ENCODE measurements around the gene APOBEC4. TPM values are rescaled to one million over a fixed set of nuclear protein-coding genes. Genes with fewer than 3 reads are reported as not detected.

Gene APOBEC4
- total RNA-seq, 1 experiment from 2014 or later: not detected

- in situ Hi-C loops (cut with HindIII; ENCODE audit: low pct_unique_long_range_greater_than_20kb, low sequenced_read_pairs) (no loop called here), intact Hi-C loops (cut with micrococcal nuclease; ENCODE audit: unreplicated experiment) (no loop called here)
- TF ChIP-seq TCF7L2 (IDR thresholded peaks at IDR 0.05; ENCODE audit: low read depth, low read length): no peak
- no peak for TF ChIP-seq POLR2AphosphoS5 (IDR thresholded peaks at IDR 0.05; ENCODE audit: low read depth, low read length)
- no peak for TF ChIP-seq SIN3A (IDR thresholded peaks at IDR 0.05; ENCODE audit: borderline replicate concordance, insufficient read depth, low read depth, low read length)
- TF ChIP-seq CTCF (IDR thresholded peaks at IDR 0.05): no peak
- TF ChIP-seq REST (IDR thresholded peaks at IDR 0.05; ENCODE audit: insufficient read depth in 1 of 2, low read depth in 2 of 2, low read length in 1 of 2): no peak
- Histone ChIP-seq H3K4me3 (ENCODE audit: low read depth in 2 of 2, low read length in 2 of 2) (no peak overlapping the region), H3K27me3 (ENCODE audit: control insufficient read depth, insufficient read depth, low read length) (no peaks in the 10 kb centered on the region), H3K4me1 (ENCODE audit: control insufficient read depth, insufficient read depth, low read length) (no peaks in the 10 kb centered on the region), H3K36me3 (ENCODE audit: control insufficient read depth, insufficient read depth, low read length) (no peaks in the 10 kb centered on the region), H3K27ac (ENCODE audit: low read length) (no peak overlapping the region), H3K9me3 (ENCODE audit: control insufficient read depth, insufficient read depth, low read depth, low read length) (no peaks in the 10 kb centered on the region)
- no peak for ATAC-seq
- BruUV-seq (replicated peaks): no TSS peak
- DNase-seq (ENCODE audit: low read depth, low spot score): no peak
- CTCF ChIA-PET: no interaction called here
- POLR2A ChIA-PET: no interaction called here
Observed at GRCh38 chr1:183693521-183693920, 40.4 kb upstream of the APOBEC4 start.

GRCh38 chr1:183689762-183690204 is 36.7 kb upstream of the APOBEC4 start:
- intact Hi-C loops (cut with micrococcal nuclease; ENCODE audit: unreplicated experiment): no loop called here
- Histone ChIP-seq H3K4me3 (ENCODE audit: low read depth in 2 of 2, low read length in 2 of 2) (no peak overlapping the region), H3K27me3 (ENCODE audit: control insufficient read depth, insufficient read depth, low read length) (no peaks in the 10 kb centered on the region), H3K4me1 (ENCODE audit: control insufficient read depth, insufficient read depth, low read length) (no peaks in the 10 kb centered on the region), H3K27ac (ENCODE audit: low read length) (no peak overlapping the region), H3K9me3 (ENCODE audit: control insufficient read depth, insufficient read depth, low read depth, low read length) (no peaks in the 10 kb centered on the region), H3K36me3 (ENCODE audit: control insufficient read depth, insufficient read depth, low read length) (no peaks in the 10 kb centered on the region)
- ATAC-seq: no peak
- no TSS peak for BruUV-seq (replicated peaks)
- DNase-seq (ENCODE audit: low read depth, low spot score): no peak
- in situ Hi-C loops (cut with HindIII; ENCODE audit: low pct_unique_long_range_greater_than_20kb, low sequenced_read_pairs): no loop called here
- POLR2A ChIA-PET: no interaction called here
- CTCF ChIA-PET: no interaction called here
- TF ChIP-seq TCF7L2 (IDR thresholded peaks at IDR 0.05; ENCODE audit: low read depth, low read length) (no peak), SIN3A (IDR thresholded peaks at IDR 0.05; ENCODE audit: borderline replicate concordance, insufficient read depth, low read depth, low read length) (no peak), REST (IDR thresholded peaks at IDR 0.05; ENCODE audit: insufficient read depth in 1 of 2, low read depth in 2 of 2, low read length in 1 of 2) (no peak), CTCF (IDR thresholded peaks at IDR 0.05) (no peak), POLR2AphosphoS5 (IDR thresholded peaks at IDR 0.05; ENCODE audit: low read depth, low read length) (no peak)

Data from Panc1 (cell line).